GM19099 (cell line): Measurements from ENCODE around the gene TADA2A.

Experiments
- POLR2A ChIP-seq: IDR thresholded peaks from 3 replicates; pipeline ENCODE4 v1.6.1; 2011; ENCODE audit warnings: low read depth; ENCODE audit not compliant: insufficient read length; ENCODE audit errors: extremely low read depth

Gene TADA2A

GRCh38 chr17:37521821-37522220 is 115.1 kb downstream of the TADA2A start:
- no peak for TF ChIP-seq POLR2A

DNA sequence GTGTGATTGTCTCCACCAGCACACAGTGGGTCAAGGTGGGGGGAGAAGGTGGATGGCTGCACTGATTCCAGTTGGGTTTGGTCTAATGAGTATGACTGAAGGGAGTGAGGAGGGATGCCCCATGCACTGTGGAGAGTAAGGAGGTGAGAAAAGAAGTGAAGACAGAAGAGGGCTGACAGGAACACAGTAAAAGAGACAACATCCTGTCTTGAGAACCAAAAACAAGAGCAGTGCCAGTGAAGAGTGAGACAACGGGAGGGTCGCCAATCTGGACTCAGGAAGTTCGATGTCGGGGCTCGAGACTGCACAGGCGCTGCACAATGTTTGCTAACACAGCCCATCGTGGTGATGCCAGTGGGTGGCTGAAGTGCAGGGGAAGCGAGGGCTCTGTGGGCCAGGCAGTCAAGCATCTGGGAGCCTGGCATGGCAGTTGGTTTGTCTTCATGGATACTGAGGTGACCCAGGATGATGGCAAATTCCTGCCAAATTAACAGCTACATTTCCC is 117.1 kb downstream of the TADA2A start:
- no peak for TF ChIP-seq POLR2A

- TF ChIP-seq POLR2A, result no peak
These were observed 120.7 kb downstream of the TADA2A start for GRCh38 chr17:37527249-37527851.
